Activated B cell treated with CpG ODN at 0.5 μM for 24 hours (primary cell): ENCODE results near the gene HLA-DRB1. TPM values are rescaled to one million over a fixed set of nuclear protein-coding genes. Genes with fewer than 3 reads are reported as not detected.

Experiments
- ATAC-seq: fragments of 200-7000 bp; cut with Tn5 transposase; one replicate; pipeline ENCODE4 v1.10.0; 2021; ENCODE audit warnings: low read depth, mild to moderate bottlenecking, moderate library complexity
- CTCF ChIA-PET: fragments of 350-600 bp; sonication (Branson Sonifier 250); formaldehyde crosslinking; loops from one replicate; lab custom pipeline; 2021; ENCODE audit warnings: antibody characterized with exemption; lab: Charles Lee
- POLR2A ChIA-PET: fragments of 350-600 bp; sonication (Branson Sonifier 250); formaldehyde crosslinking; loops from one replicate; lab custom pipeline; 2021; ENCODE audit warnings: antibody characterized with exemption; lab: Charles Lee
- DNase-seq: peaks from one replicate; pipeline ENCODE4 v3.0.0; 2022
- H3K27ac Mint-ChIP-seq: one replicate; pipeline ENCODE4 v1.8.0; 2020; ENCODE audit warnings: mixed read lengths
- H3K27me3 Mint-ChIP-seq: one replicate; pipeline ENCODE4 v1.8.0; 2021; ENCODE audit warnings: mixed read lengths
- H3K36me3 Mint-ChIP-seq: one replicate; pipeline ENCODE4 v1.8.0; 2021; ENCODE audit warnings: low read depth, mixed read lengths
- H3K4me1 Mint-ChIP-seq: one replicate; pipeline ENCODE4 v1.8.0; 2021; ENCODE audit warnings: mixed read lengths
- H3K4me3 Mint-ChIP-seq: one replicate; pipeline ENCODE4 v1.8.0; 2020; ENCODE audit warnings: mild to moderate bottlenecking, mixed read lengths
- H3K9me3 Mint-ChIP-seq: one replicate; pipeline ENCODE4 v1.8.0; 2020; ENCODE audit warnings: mixed read lengths
- CTCF ChIP-seq: fragments of 200-600 bp; IDR thresholded peaks from one replicate; pipeline ENCODE4 v1.8.0; 2022; ENCODE audit warnings: antibody characterized with exemption, mild to moderate bottlenecking
- intact Hi-C: fragments of 100-400 bp; cut with micrococcal nuclease; formaldehyde crosslinking; loops from one replicate; pipeline ENCODE4 v1.15.1; 2024
- total RNA-seq: library from RNA; stranded (reverse); gene quantifications from 2 replicates; pipeline ENCODE4 v1.2.3, GENCODE V29; 2022

The HLA-DRB1 gene
- total RNA-seq, 1 donor from 2014 or later, result 621 TPM

DNA sequence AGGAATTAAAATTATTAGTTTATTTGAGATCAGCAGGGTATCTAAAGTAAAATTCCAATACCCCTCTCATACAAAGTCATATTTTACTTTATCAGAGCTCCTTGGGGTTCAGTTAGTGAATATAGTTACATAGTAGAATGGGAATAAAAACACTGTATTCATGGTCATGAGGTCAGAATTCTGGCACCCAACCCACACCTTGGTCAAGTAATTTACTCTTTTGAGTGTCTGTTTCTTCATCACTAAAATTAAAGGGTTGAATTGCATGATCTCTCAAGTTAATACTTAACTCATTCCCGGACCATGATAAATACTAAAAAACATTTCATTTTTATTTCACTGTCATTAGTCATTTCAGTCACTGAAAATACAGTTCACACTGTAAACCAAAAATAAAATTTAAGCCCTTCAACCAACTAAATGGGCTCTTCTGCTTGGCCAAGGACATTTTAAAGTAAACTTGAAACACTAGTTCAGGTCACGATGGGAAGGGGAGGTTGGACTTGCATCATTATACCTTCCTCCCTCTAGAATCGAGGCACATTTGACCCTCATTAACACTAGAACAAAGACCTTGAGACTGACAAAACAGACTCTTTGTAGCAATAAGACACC is 21.1 kb upstream of the HLA-DRB1 start:
- H3K4me3 Mint-ChIP-seq, result peak overlapping the region; percentile 16
- POLR2A ChIA-PET, result interaction anchor here (1.0 to 12.1 kb wide), 6 partner anchors 11 to 82 kb away, joined by 3 to 312 read pairs (median 32); partner anchors contain the start of genes HLA-DQA1 and HLA-DRB5
- ATAC-seq, result no peak
- no peaks in the 10 kb centered on the region for H3K9me3 Mint-ChIP-seq
- peaks cover 10% of the 10 kb centered on the region for H3K36me3 Mint-ChIP-seq
- no peak for DNase-seq
- peaks cover 60% of the 10 kb centered on the region for H3K4me1 Mint-ChIP-seq
- intact Hi-C loops, result loop anchor here (1.0 kb wide), 1 partner anchor 13 kb away; no protein-coding TSS in a partner anchor
- H3K27me3 Mint-ChIP-seq, result no peaks in the 10 kb centered on the region
- TF ChIP-seq CTCF, result no peak
- CTCF ChIA-PET, result no interaction called here
- no peak overlapping the region for H3K27ac Mint-ChIP-seq

DNA sequence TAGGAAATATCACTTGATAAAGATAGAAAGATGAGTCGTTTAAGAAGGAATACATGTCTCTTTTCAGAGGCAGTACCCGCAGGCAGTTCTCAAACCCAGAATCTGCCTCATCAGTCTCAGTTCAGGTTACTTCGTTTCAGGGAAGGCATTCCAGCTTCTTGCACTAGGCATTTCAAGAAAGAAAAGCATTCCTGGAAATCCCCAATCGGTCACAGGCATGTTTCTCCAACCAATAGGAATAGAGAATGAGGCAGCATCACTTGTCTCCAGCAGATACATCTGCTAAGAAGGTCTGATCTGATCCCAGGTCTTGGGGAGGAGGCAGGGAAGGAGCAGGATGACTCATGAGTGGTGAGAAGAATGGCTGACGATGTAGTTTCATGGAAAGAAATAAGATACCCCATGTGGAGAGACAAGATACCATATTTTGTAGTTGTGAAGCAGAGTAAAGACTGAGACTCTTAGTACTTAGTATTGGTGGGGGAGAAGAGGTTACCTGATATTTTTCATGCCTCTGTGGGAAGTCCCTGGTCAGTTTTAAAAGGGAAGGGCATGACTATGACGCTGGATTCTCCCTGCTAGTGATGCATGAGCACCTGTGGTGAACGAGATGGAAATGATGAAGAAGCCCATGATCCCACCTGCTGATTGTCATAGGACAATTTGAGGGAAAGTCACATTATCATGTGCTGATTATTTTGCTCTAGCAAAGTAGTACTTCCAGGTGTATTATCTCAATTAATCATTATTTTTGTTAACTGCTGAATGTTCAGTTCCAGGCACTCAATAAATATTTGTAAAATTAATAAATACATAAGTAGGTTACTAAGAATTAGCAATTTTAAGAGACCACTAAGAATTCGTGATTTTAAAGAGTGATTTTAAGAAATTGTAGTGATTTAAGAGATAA is 20.3 kb upstream of the HLA-DRB1 start:
- ChIA-PET POLR2A (interaction anchor here (0.6 to 12.1 kb wide), 28 partner anchors 10 to 362 kb away, joined by 3 to 312 read pairs (median 4); partner anchors contain the start of genes HLA-DQA1, HLA-DQB1, HLA-DRA and HLA-DRB5), CTCF (interaction anchor here (0.8 kb wide), 1 partner anchor 13 kb away, joined by 3 read pairs; no protein-coding TSS in a partner anchor)
- Mint-ChIP-seq H3K4me3 (no peak overlapping the region), H3K36me3 (peaks cover 11% of the 10 kb centered on the region), H3K9me3 (peaks cover 1% of the 10 kb centered on the region), H3K4me1 (peaks cover 56% of the 10 kb centered on the region), H3K27me3 (no peaks in the 10 kb centered on the region), H3K27ac (no peak overlapping the region)
- peak; percentile 84 for ATAC-seq
- no peak for DNase-seq
- intact Hi-C loops, result loop anchor here (1.0 kb wide), 1 partner anchor 13 kb away; no protein-coding TSS in a partner anchor
- TF ChIP-seq CTCF, result no peak

GRCh38 chr6:32609391-32609730 is 19.7 kb upstream of the HLA-DRB1 start:
- Mint-ChIP-seq H3K4me3 (no peak overlapping the region), H3K9me3 (peaks cover 1% of the 10 kb centered on the region), H3K27ac (no peak overlapping the region), H3K36me3 (peaks cover 14% of the 10 kb centered on the region), H3K27me3 (no peaks in the 10 kb centered on the region), H3K4me1 (peaks cover 58% of the 10 kb centered on the region)
- ChIA-PET POLR2A (interaction anchor here (0.6 to 12.1 kb wide), 27 partner anchors 9 to 362 kb away, joined by 3 to 312 read pairs (median 5); partner anchors contain the start of genes HLA-DQA1, HLA-DQB1, HLA-DRA and HLA-DRB5), CTCF (interaction anchor here (0.8 kb wide), 1 partner anchor 13 kb away, joined by 3 read pairs; no protein-coding TSS in a partner anchor)
- TF ChIP-seq CTCF, result no peak
- DNase-seq (no peak), ATAC-seq (no peak)
- intact Hi-C loops, result no loop called here

- ChIA-PET CTCF (no interaction called here), POLR2A (interaction anchor here (1.1 to 12.1 kb wide), 9 partner anchors 11 to 363 kb away, joined by 3 to 312 read pairs (median 14); partner anchors contain the start of genes HLA-DQA1, HLA-DQB1 and HLA-DRB5)
- Mint-ChIP-seq H3K36me3 (peaks cover 17% of the 10 kb centered on the region), H3K27me3 (no peaks in the 10 kb centered on the region), H3K9me3 (peaks cover 1% of the 10 kb centered on the region), H3K27ac (no peak overlapping the region), H3K4me1 (peaks cover 53% of the 10 kb centered on the region), H3K4me3 (peak overlapping the region; percentile 69)
- no peak for TF ChIP-seq CTCF
- intact Hi-C loops, result no loop called here
- ATAC-seq (no peak), DNase-seq (no peak)
Measured at GRCh38 chr6:32608362-32608761, 18.7 kb upstream of the HLA-DRB1 start.
